Brain pericyte (primary cell): ENCODE measurements around the gene PRPF8.
"Not testable (repeated sequence)": the region's sequence is repeated elsewhere in the genome, so short reads cannot be mapped to it uniquely, and the experiment has no call there.

Source experiments
- DNase-seq: peaks from one replicate; pipeline ENCODE4 v3.0.0-alpha.2; 2012; ENCODE audit warnings: low read depth, low spot score

Gene PRPF8

GRCh38 chr17:1690544-1691221 is 6.0 kb upstream of the PRPF8 start:
- no peak for DNase-seq

GRCh38 chr17:1688405-1688804 is 3.7 kb upstream of the PRPF8 start:
- not testable (repeated sequence) for DNase-seq

- no peak for DNase-seq
These were observed 1.4 kb upstream of the PRPF8 start for GRCh38 chr17:1686086-1686485.

- no peak for DNase-seq
These were observed 1.2 kb downstream of the PRPF8 start for GRCh38 chr17:1683459-1683858.

- DNase-seq = no peak
These were observed 8.3 kb downstream of the PRPF8 start for GRCh38 chr17:1676401-1676800.

- DNase-seq = no peak
These were observed 11.5 kb downstream of the PRPF8 start for GRCh38 chr17:1673041-1673785.

- DNase-seq = not testable (repeated sequence)
These were observed 20.7 kb downstream of the PRPF8 start for GRCh38 chr17:1663934-1664333.

- no peak for DNase-seq
These were observed 23.6 kb downstream of the PRPF8 start for GRCh38 chr17:1661045-1661444.

GRCh38 chr17:1658100-1658499 is 26.6 kb downstream of the PRPF8 start:
- no peak for DNase-seq

- no peak for DNase-seq
These were observed 30.9 kb downstream of the PRPF8 start for GRCh38 chr17:1653735-1654134.

GRCh38 chr17:1652794-1653193 is 31.9 kb downstream of the PRPF8 start:
- DNase-seq = not testable (repeated sequence)

- no peak for DNase-seq
These were observed 33.2 kb downstream of the PRPF8 start for GRCh38 chr17:1651559-1651844.

- DNase-seq = no peak
These were observed 33.7 kb downstream of the PRPF8 start for GRCh38 chr17:1650731-1651558.

GRCh38 chr17:1649844-1650501 is 34.7 kb downstream of the PRPF8 start, which contains the start of gene RILP:
Gene RILP, minus strand, starts transcription at chr17:1649866. Its CDS starts 62 bp downstream, at chr17:1649804.
- no peak for DNase-seq

GRCh38 chr17:1648963-1649843 is 35.5 kb downstream of the PRPF8 start:
- DNase-seq = peak; percentile 86

- no peak for DNase-seq
These were observed 36.3 kb downstream of the PRPF8 start for GRCh38 chr17:1648173-1648962.

- DNase-seq = no peak
These were observed 36.9 kb downstream of the PRPF8 start for GRCh38 chr17:1647802-1648171.

- no peak for DNase-seq
These were observed 38.3 kb downstream of the PRPF8 start for GRCh38 chr17:1646199-1646875.
